Adrenal gland (tissue), 12 donors: Measurements from ENCODE around the gene SNRK. TPM values are rescaled to one million over a fixed set of nuclear protein-coding genes. Genes with fewer than 3 reads are reported as not detected.

Source experiments
- DNase-seq, 7 donors: peaks; one replicate each; pipeline ENCODE4 v3.0.0-alpha.2; 2019 to 2020
- H3K27ac ChIP-seq, 5 donors: fragments of 200-600 bp; sonication (generic) in 4 of 5; 1 replicate in 3 of 5; 2 replicates in 2 of 5; pipeline versions ENCODE4 v1.5.1 to v1.8.0; 2016 to 2020; ENCODE audit warnings: mild to moderate bottlenecking in 1 of 5
- H3K27me3 ChIP-seq: fragments of 200-600 bp; 2 replicates; pipeline ENCODE4 v1.8.0; 2021
- H3K36me3 ChIP-seq, 2 donors: fragments of 200-600 bp; replicated peaks in 1 of 2; 1 replicate in 1 of 2; 2 replicates in 1 of 2; pipeline versions ENCODE4 v1.5.1 to v1.8.0; 2018 to 2022
- H3K4me1 ChIP-seq, 2 donors: fragments of 200-600 bp; replicated peaks in 1 of 2; 1 replicate in 1 of 2; 2 replicates in 1 of 2; pipeline versions ENCODE4 v1.5.1 to v1.8.0; 2018 to 2021
- H3K4me3 ChIP-seq, 4 donors: fragments of 200-600 bp; sonication (generic) in 3 of 4; one replicate each; pipeline ENCODE4 v1.5.1; 2016 to 2018
- H3K9me3 ChIP-seq, 3 donors: fragments of 200-600 bp; sonication (generic) in 1 of 3; replicated peaks in 1 of 3; 1 replicate in 2 of 3; 2 replicates in 1 of 3; pipeline versions ENCODE4 v1.5.1 to v1.8.0; 2016 to 2021
- POLR2A ChIP-seq, 2 donors: fragments of 450-650 bp; IDR thresholded peaks; one replicate each; pipeline ENCODE4 v1.6.1; 2017; ENCODE audit warnings: antibody characterized with exemption in 2 of 2, mild to moderate bottlenecking in 2 of 2, moderate library complexity in 1 of 2
- WGBS, 4 donors: extraction: QIAGEN DNeasy Blood & Tissue Kit in 2 of 4; methylation state at CpG; one replicate each; pipeline versions ENCODE4 v1.1.5 to v1.1.7; 2013 to 2017; 5-methylcytosine and 5-hydroxymethylcytosine counted together
- intact Hi-C, 2 donors: fragments of 100-400 bp; cut with DNase I; formaldehyde crosslinking; loops; one replicate each; pipeline versions ENCODE4 v1.14.1 to v1.15.0; 2022 to 2023
- polyA plus RNA-seq, 3 donors: library from polyadenylated mRNA; stranded (reverse); fragments of 200-250 nt in 2 of 3; fragments of 350-450 nt in 1 of 3; fragmentation: Illumina TruSeq in 1 of 3; extraction: RNeasy Lipid Tissue Mini Kit (QIAGEN cat#74804) in 1 of 3; gene quantifications; one replicate each; pipeline ENCODE4 v1.2.3, GENCODE V29; 2013 to 2014
- total RNA-seq, 9 donors: library from RNA; depleted of rRNA in 4 of 9; stranded (reverse); fragments of >200 nt in 4 of 9; fragments of 120-200 nt in 1 of 9; fragmentation: NEBNext Ultra II Directional in 1 of 9; extraction: Animal tissue kit (Norgen Biotek cat#: 25700) in 1 of 9; gene quantifications; one replicate each; pipeline versions ENCODE4 v1.1.0 to v1.2.4, GENCODE V29; 2013 to 2023
- TF ChIP-seq, protein P1 (sequence below), 6 experiments: fragments of 450-650 bp in 4 of 6; fragments of 200-600 bp in 2 of 6; sonication (generic) in 1 of 6; IDR thresholded peaks; 1 replicate in 5 of 6; 2 replicates in 1 of 6; pipeline versions ENCODE4 v1.5.1 to v1.8.0; 2016 to 2021; ENCODE audit warnings: antibody characterized with exemption in 6 of 6, mild to moderate bottlenecking in 2 of 6, moderate library complexity in 1 of 6
- donor health status: healthy with polysubstance abuse.
- donor health status: Bipolar disorder and iron deficiency.
- donor health status: DM: yes; HTN: yes; CAD: no.
- donor health status: DM: no; HTN: no; CAD: no.
- donor health status: DM: no; HTN: no; CAD: no.
- donor health status: DM: yes; HTN: yes; CAD: no.

SNRK gene
- total and polyA plus RNA-seq, 12 donors, result 8.1 to 36.4 (median 23.0) TPM

DNA sequence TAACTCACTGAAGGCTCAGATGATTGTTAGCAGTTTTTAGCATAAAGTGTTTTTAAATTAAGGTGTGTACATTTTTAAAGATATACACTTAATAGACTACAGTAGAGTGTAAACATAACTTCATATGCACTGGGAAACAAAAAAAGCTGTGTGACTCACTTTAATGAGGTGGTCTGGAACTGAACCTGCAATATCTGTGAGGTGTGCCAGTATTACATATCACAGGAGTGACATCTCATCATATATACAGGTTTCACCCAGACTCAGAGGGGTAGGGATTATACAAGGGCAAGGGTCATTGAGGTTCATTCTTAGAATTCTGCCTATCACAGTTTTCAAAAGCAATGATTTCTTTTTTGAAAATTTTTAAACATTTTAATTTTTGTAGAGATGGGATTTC lies 7.3 kb upstream of the SNRK start:
- no peaks in the 10 kb centered on the region for H3K9me3 ChIP-seq
- no peak for DNase-seq
- no peak overlapping the region for H3K27ac ChIP-seq
- intact Hi-C loops, result no loop called here
- no peaks in the 10 kb centered on the region for H3K36me3 ChIP-seq
- H3K4me3 ChIP-seq, result no peak overlapping the region
- no peaks in the 10 kb centered on the region for H3K27me3 ChIP-seq
- H3K4me1 ChIP-seq, result no peaks in the 10 kb centered on the region
- no peak for TF ChIP-seq POLR2A (IDR thresholded peaks at IDR 0.05)
- TF ChIP-seq, protein P1, sequence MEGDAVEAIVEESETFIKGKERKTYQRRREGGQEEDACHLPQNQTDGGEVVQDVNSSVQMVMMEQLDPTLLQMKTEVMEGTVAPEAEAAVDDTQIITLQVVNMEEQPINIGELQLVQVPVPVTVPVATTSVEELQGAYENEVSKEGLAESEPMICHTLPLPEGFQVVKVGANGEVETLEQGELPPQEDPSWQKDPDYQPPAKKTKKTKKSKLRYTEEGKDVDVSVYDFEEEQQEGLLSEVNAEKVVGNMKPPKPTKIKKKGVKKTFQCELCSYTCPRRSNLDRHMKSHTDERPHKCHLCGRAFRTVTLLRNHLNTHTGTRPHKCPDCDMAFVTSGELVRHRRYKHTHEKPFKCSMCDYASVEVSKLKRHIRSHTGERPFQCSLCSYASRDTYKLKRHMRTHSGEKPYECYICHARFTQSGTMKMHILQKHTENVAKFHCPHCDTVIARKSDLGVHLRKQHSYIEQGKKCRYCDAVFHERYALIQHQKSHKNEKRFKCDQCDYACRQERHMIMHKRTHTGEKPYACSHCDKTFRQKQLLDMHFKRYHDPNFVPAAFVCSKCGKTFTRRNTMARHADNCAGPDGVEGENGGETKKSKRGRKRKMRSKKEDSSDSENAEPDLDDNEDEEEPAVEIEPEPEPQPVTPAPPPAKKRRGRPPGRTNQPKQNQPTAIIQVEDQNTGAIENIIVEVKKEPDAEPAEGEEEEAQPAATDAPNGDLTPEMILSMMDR (IDR thresholded peaks at IDR 0.05), result no peak

DNA sequence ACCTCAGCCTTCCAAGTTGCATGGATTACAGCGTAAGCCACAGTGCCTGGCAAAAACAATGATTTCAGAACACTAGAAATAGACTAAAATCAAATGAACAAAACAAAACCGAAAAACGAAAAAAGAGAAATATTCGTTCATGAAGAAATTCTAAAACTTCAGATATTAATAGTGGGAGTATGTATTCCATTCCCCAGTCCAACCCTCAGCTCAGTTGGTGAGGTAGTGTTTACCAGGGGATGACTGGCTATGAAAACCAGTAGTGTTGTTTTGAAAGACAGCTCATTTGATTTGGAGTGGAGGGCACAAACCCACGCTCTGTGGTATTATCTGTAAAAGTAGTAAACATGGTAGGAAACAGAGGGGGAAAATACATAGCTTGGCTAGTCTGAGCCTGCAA lies 6.8 kb upstream of the SNRK start:
- Histone ChIP-seq H3K4me1 (no peaks in the 10 kb centered on the region), H3K4me3 (no peak overlapping the region), H3K27ac (no peak overlapping the region), H3K36me3 (no peaks in the 10 kb centered on the region), H3K9me3 (no peaks in the 10 kb centered on the region), H3K27me3 (no peaks in the 10 kb centered on the region)
- TF ChIP-seq, protein P1 (IDR thresholded peaks at IDR 0.05), result no peak
- TF ChIP-seq POLR2A (IDR thresholded peaks at IDR 0.05), result no peak
- DNase-seq, result no peak
- intact Hi-C loops, result no loop called here
- 83 to 88% (median 84%) methylated on average over 5 of the region's 5 CpGs for WGBS, 4 donors

DNA sequence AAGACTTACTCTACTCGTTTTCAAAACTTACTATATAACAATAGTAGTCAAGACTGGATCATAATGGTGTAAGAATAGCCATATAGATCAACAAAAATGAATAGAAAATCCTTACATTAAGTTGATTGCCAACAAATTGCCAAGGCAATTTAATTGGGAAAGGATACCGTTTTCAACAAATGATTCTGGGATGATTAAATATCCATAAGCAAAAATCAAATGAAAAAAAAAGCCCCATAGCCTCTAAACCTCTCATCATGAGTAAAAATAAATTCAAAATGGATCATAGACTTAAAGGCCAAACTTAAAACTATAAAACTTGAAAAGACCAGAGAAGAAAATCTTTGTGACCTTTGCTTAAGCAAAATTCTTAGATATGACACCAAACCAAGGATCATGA lies 5.3 kb upstream of the SNRK start:
- Histone ChIP-seq H3K27me3 (no peaks in the 10 kb centered on the region), H3K9me3 (no peaks in the 10 kb centered on the region), H3K4me3 (no peak overlapping the region), H3K4me1 (peaks cover 0 to 3% of the 10 kb centered on the region in 2 donors), H3K36me3 (no peaks in the 10 kb centered on the region), H3K27ac (no peak overlapping the region)
- no peak for TF ChIP-seq POLR2A (IDR thresholded peaks at IDR 0.05)
- TF ChIP-seq, protein P1 (IDR thresholded peaks at IDR 0.05), result no peak
- WGBS, 4 donors, result 68 to 80% (median 75%) methylated on average over 2 of the region's 2 CpGs
- no peak for DNase-seq
- intact Hi-C loops, result loop anchor here in 1 of 2 donors (10.0 kb wide), 1 partner anchor 224 kb away; no protein-coding TSS in a partner anchor

DNA sequence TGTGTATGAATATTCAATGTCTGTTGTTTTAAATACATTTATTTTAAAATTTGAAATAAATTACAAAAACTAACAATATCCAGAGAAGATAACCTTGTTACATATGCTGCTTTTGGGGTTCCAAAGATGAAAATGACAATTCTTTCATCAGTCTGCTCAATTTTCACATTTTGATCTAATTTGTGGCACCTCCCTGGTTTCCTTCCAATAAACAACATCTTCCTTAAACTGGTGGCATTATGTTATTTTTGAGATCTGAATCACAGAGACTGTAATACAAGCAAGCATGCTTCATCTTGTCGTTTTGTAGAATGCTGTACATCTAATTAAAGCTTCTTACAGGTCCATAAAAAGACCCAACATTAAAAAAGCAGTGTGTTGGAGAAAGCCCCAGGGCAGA lies 2.2 kb upstream of the SNRK start:
- Histone ChIP-seq H3K9me3 (no peaks in the 10 kb centered on the region), H3K4me1 (peaks cover 16 to 23% of the 10 kb centered on the region in 2 donors), H3K4me3 (no peak overlapping the region), H3K27me3 (no peaks in the 10 kb centered on the region), H3K36me3 (no peaks in the 10 kb centered on the region), H3K27ac (no peak overlapping the region)
- DNase-seq, result no peak
- TF ChIP-seq, protein P1 (IDR thresholded peaks at IDR 0.05), result no peak
- no peak for TF ChIP-seq POLR2A (IDR thresholded peaks at IDR 0.05)
- WGBS, 4 donors, result 59 to 73% (median 71%) methylated on average over 1 of the region's 1 CpG
- intact Hi-C loops, result loop anchor here in 1 of 2 donors (10.0 kb wide), 1 partner anchor 221 kb away; no protein-coding TSS in a partner anchor
